Osteoblast (primary cell): ENCODE results near the gene TBATA. TPM values are rescaled to one million over a fixed set of nuclear protein-coding genes. Genes with fewer than 3 reads are reported as not detected.

ENCODE experiments used
- DNase-seq: peaks from one replicate; pipeline ENCODE4 v3.0.0; 2011; ENCODE audit warnings: low spot score, mixed read lengths; ENCODE audit not compliant: insufficient read length; ENCODE audit errors: missing footprints
- H2AFZ ChIP-seq: 2 replicates; pipeline ENCODE4 v1.6.0; 2011; ENCODE audit warnings: mild to moderate bottlenecking, low read length
- H3K27ac ChIP-seq: 2 replicates; pipeline ENCODE4 v1.5.1; 2011; ENCODE audit warnings: mild to moderate bottlenecking, low read depth, low read length, moderate library complexity
- H3K27me3 ChIP-seq: 2 replicates; pipeline ENCODE4 v1.6.0; 2012; ENCODE audit warnings: mild to moderate bottlenecking, control low read depth, inconsistent platforms, low read length, moderate library complexity; ENCODE audit not compliant: insufficient read depth
- H3K36me3 ChIP-seq: 2 replicates; pipeline ENCODE4 v1.5.1; 2011; ENCODE audit warnings: mild to moderate bottlenecking, low read length, control low read depth, moderate library complexity; ENCODE audit not compliant: insufficient read depth
- H3K4me1 ChIP-seq: 2 replicates; pipeline ENCODE4 v1.5.1; 2011; ENCODE audit warnings: mild to moderate bottlenecking, low read length, control low read depth, moderate library complexity; ENCODE audit not compliant: insufficient read depth
- H3K4me2 ChIP-seq: 2 replicates; pipeline ENCODE4 v1.6.0; 2011; ENCODE audit warnings: mild to moderate bottlenecking, low read length; ENCODE audit not compliant: insufficient read depth
- H3K4me3 ChIP-seq: fragments of 200-600 bp; sonication (generic); 3 replicates; pipeline ENCODE4 v1.5.1; 2012; ENCODE audit warnings: mild to moderate bottlenecking, low read length, inconsistent platforms; ENCODE audit not compliant: insufficient read depth
- H3K79me2 ChIP-seq: 2 replicates; pipeline ENCODE4 v1.6.0; 2012; ENCODE audit warnings: mild to moderate bottlenecking, low read length, control low read depth, inconsistent platforms; ENCODE audit not compliant: insufficient read depth
- H3K9me3 ChIP-seq: 2 replicates; pipeline ENCODE4 v1.5.1; 2011; ENCODE audit warnings: low read depth, low read length, control low read depth
- H4K20me1 ChIP-seq: 2 replicates; pipeline ENCODE4 v1.6.0; 2012; ENCODE audit warnings: mild to moderate bottlenecking, low read length, control low read depth; ENCODE audit not compliant: insufficient read depth
- CTCF ChIP-seq: IDR thresholded peaks from 2 replicates; pipeline ENCODE4 v1.5.1; 2011; ENCODE audit warnings: mild to moderate bottlenecking, low read depth, low read length, moderate library complexity; ENCODE audit errors: extremely low read depth
- total RNA-seq: library from RNA; depleted of rRNA; stranded (reverse); fragments of >200 nt; gene quantifications from 2 replicates; pipeline ENCODE4 v1.2.3, GENCODE V29; 2012

TBATA gene
- total RNA-seq, 1 donor, result not detected

GRCh38 chr10:70763567-70763966, 21.6 kb downstream of the TBATA start:
- H2AFZ ChIP-seq, result no peak overlapping the region
- peaks cover 3% of the 10 kb centered on the region for H4K20me1 ChIP-seq
- no peak for TF ChIP-seq CTCF

GRCh38 chr10:70762441-70763175, 22.6 kb downstream of the TBATA start:
- peak; percentile 60 for DNase-seq
- Histone ChIP-seq H3K4me1 (peaks cover 3% of the 10 kb centered on the region), H3K79me2 (no peaks in the 10 kb centered on the region), H3K36me3 (no peaks in the 10 kb centered on the region), H3K4me2 (no peak overlapping the region), H3K27me3 (no peaks in the 10 kb centered on the region), H3K9me3 (peaks cover 2% of the 10 kb centered on the region), H3K4me3 (no peak overlapping the region), H2AFZ (no peak overlapping the region), H3K27ac (no peak overlapping the region), H4K20me1 (peaks cover 3% of the 10 kb centered on the region)
- no peak for TF ChIP-seq CTCF

More at GRCh38 chr10:70763567-70763966, 21.6 kb downstream of the TBATA start:
- Histone ChIP-seq H3K27ac (no peak overlapping the region), H3K27me3 (no peaks in the 10 kb centered on the region), H3K36me3 (no peaks in the 10 kb centered on the region), H3K4me3 (no peak overlapping the region), H3K79me2 (no peaks in the 10 kb centered on the region), H3K4me2 (no peak overlapping the region), H3K9me3 (peaks cover 2% of the 10 kb centered on the region), H3K4me1 (peaks cover 3% of the 10 kb centered on the region)
- DNase-seq, result no peak

- H3K4me3 ChIP-seq, result no peak overlapping the region
Observed at GRCh38 chr10:70761727-70762350, 23.3 kb downstream of the TBATA start.

More at GRCh38 chr10:70761727-70762350, 23.3 kb downstream of the TBATA start:
- Histone ChIP-seq H3K4me2 (no peak overlapping the region), H3K27ac (no peak overlapping the region), H3K79me2 (no peaks in the 10 kb centered on the region), H3K27me3 (no peaks in the 10 kb centered on the region), H4K20me1 (peaks cover 3% of the 10 kb centered on the region), H3K36me3 (no peaks in the 10 kb centered on the region), H3K4me1 (peaks cover 3% of the 10 kb centered on the region), H2AFZ (no peak overlapping the region), H3K9me3 (peaks cover 2% of the 10 kb centered on the region)
- DNase-seq, result no peak
- no peak for TF ChIP-seq CTCF
